ENCODE measurements around the gene KDM8. TPM values are rescaled to one million over a fixed set of nuclear protein-coding genes. Genes with fewer than 3 reads are reported as not detected.

The KDM8 gene
- total RNA-seq, 1 donor = 3.3 TPM

DNA sequence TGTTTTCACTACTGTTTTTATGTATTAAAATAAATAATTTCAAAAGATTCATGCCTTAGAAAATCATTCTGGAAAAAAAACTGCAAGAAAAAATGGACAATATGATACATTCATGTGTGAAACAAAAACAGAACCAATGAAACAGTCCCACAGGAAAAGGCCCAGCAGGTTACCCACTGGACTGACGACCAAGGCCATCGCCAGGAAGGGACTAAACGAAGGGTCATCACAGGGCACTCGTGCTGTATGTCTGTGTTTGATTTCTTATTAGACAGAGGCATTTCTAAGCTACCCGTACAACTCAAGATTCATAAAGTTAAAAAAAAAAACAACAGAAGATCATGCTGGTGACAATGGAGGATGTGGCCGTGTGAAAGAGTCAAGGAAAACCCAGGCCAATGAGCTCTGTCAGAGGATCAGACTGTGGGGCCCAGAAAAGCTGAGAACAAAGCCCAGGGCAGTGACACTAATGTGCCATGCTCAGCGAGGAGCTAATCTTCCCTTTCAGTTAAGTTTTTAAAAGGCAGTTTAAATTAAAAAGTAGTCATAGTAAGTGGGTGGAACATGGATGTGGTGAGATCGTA lies 33.4 kb downstream of the KDM8 start:
- TF ChIP-seq, protein P1, sequence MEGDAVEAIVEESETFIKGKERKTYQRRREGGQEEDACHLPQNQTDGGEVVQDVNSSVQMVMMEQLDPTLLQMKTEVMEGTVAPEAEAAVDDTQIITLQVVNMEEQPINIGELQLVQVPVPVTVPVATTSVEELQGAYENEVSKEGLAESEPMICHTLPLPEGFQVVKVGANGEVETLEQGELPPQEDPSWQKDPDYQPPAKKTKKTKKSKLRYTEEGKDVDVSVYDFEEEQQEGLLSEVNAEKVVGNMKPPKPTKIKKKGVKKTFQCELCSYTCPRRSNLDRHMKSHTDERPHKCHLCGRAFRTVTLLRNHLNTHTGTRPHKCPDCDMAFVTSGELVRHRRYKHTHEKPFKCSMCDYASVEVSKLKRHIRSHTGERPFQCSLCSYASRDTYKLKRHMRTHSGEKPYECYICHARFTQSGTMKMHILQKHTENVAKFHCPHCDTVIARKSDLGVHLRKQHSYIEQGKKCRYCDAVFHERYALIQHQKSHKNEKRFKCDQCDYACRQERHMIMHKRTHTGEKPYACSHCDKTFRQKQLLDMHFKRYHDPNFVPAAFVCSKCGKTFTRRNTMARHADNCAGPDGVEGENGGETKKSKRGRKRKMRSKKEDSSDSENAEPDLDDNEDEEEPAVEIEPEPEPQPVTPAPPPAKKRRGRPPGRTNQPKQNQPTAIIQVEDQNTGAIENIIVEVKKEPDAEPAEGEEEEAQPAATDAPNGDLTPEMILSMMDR (IDR thresholded peaks at IDR 0.05; ENCODE audit: insufficient read depth, low read length) = no peak
- H3K4me3 ChIP-seq (ENCODE audit: low read depth, low read length) = no peak overlapping the region
- no peak for DNase-seq (ENCODE audit: low read depth)

GRCh38 chr16:27237219-27238015 lies 34.1 kb downstream of the KDM8 start:
- H3K4me3 ChIP-seq (ENCODE audit: low read depth, low read length) = no peak overlapping the region
- DNase-seq (ENCODE audit: low read depth) = no peak
- TF ChIP-seq, protein P1 (IDR thresholded peaks at IDR 0.05; ENCODE audit: insufficient read depth, low read length) = no peak

GRCh38 chr16:27238016-27238587 lies 34.8 kb downstream of the KDM8 start:
- TF ChIP-seq, protein P1 (IDR thresholded peaks at IDR 0.05; ENCODE audit: insufficient read depth, low read length) = no peak
- no peak overlapping the region for H3K4me3 ChIP-seq (ENCODE audit: low read depth, low read length)

DNA sequence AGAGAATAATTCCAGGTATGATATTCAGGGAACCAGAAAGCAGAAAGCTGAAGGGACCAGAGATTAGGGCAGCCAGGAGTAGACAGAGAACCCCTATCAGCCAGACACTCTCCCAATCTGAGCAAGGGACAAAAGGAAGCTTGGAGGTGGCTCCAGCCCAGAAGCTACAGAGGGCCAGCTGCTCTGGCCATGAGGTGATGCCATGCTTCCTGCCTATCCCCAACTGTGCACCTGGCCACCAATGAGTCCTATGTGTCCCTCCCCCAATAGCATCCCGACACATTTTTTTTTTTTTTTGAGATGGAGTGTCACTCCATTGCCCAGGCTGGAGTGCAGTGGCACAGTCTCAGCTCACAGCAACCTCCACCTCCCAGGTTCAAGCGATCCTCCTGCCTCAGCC lies 35.3 kb downstream of the KDM8 start:
- no peak overlapping the region for H3K4me3 ChIP-seq (ENCODE audit: low read depth, low read length)
- TF ChIP-seq, protein P1 (IDR thresholded peaks at IDR 0.05; ENCODE audit: insufficient read depth, low read length) = no peak
- DNase-seq (ENCODE audit: low read depth) = no peak

More at GRCh38 chr16:27238016-27238587, 34.8 kb downstream of the KDM8 start:
- no peak for DNase-seq (ENCODE audit: low read depth)

DNA sequence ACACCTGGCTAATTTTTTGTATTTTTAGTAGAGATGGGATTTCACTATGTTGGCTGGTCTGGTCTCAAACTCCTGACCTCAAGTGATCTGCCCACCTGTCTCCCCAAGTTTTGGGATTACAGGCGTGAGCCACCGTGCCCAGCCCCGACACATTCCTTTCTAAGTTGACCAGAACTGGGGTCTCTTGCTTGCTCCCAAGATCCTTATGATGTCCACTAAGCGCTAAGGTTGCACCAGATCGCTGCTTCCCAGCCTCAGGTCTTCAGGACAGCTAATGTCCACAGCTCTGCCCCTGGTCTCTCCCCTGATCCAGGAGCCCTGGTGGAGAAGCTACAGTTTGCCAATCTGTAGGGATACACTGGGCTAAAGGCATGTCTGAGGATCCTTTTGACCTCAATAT lies 35.7 kb downstream of the KDM8 start:
- TF ChIP-seq, protein P1 (IDR thresholded peaks at IDR 0.05; ENCODE audit: insufficient read depth, low read length) = no peak
- no peak for DNase-seq (ENCODE audit: low read depth)
- H3K4me3 ChIP-seq (ENCODE audit: low read depth, low read length) = no peak overlapping the region

DNA sequence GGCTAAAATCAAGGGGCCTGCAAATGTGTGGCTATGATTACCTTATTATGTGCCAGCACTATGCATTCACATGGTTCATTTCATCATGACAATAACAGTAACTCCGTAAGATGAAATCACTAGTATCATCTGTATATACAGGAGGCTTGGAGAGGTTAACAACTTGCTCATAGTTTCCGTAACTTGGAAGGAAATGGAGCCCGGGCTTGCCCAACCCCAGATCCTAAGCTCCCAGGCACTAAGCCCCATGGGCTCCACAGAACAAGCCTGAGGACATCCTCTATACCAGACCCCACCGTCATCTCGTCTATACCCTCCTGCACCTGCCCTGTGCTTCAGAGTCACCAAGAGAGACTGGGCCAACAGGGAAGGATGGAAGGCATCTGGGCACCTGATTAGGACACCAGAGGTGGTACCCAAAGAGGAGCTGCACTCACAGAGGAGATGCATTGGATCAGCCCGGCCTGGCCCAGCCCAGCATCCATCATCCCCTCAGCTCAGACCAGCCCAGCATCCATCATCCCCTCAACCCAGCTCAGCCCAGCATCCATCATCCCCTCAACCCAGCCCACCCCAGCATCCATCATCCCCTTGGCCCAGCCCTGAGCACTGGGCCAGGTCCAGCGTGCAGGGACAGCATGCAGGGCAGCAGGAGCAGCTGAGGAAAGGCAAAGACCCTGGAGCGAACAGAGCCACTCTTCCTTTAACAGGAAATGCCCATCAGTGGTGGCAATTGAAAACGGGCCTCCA lies 36.8 kb downstream of the KDM8 start:
- no peak overlapping the region for H3K4me3 ChIP-seq (ENCODE audit: low read depth, low read length)
- no peak for DNase-seq (ENCODE audit: low read depth)
- TF ChIP-seq, protein P1 (IDR thresholded peaks at IDR 0.05; ENCODE audit: insufficient read depth, low read length) = no peak

Measured in fibroblast of the aortic adventitia (primary cell).